A673 (cell line): ENCODE data around the gene AP2B1. TPM values are rescaled to one million over a fixed set of nuclear protein-coding genes. Genes with fewer than 3 reads are reported as not detected.
A peak's percentile ranks its signal among the peaks of the same experiment; 100 is the strongest.

ENCODE experiments used
- BruUV-seq: library from RNA; stranded (reverse); fragments of 400-500 nt; replicated peaks from 2 replicates; lab custom pipeline; 2021; lab: Mats Ljungman, UMichigan
- CTCF ChIA-PET: fragments of 300-600 bp; sonication (Branson Sonifier 250); formaldehyde crosslinking; loops from one replicate; lab custom pipeline; 2022; ENCODE audit warnings: antibody characterized with exemption; lab: Charles Lee
- POLR2A ChIA-PET: fragments of 300-600 bp; sonication (Branson Sonifier 250); formaldehyde crosslinking; loops from one replicate; lab custom pipeline; 2022; ENCODE audit warnings: antibody characterized with exemption; ENCODE audit not compliant: low non-redundant PET; lab: Charles Lee
- DNase-seq: peaks from one replicate; pipeline ENCODE4 v3.0.0-alpha.2; 2015; ENCODE audit warnings: low spot score
- H3K27ac ChIP-seq: fragments of 200-600 bp; sonication (generic); 2 replicates; pipeline ENCODE4 v1.5.1; 2016; ENCODE audit warnings: mixed run types, low read depth, mild to moderate bottlenecking, mixed read lengths, antibody characterized with exemption, low read length; ENCODE audit not compliant: poor library complexity, severe bottlenecking
- H3K27me3 ChIP-seq: fragments of 200-600 bp; sonication (generic); replicated peaks from 2 replicates; pipeline ENCODE4 v1.6.1; 2017; ENCODE audit warnings: mixed run types, low read depth, mild to moderate bottlenecking, mixed read lengths, antibody characterized with exemption, low read length; ENCODE audit not compliant: insufficient read depth, poor library complexity
- H3K36me3 ChIP-seq: fragments of 200-600 bp; sonication (generic); 2 replicates; pipeline ENCODE4 v1.6.1; 2016; ENCODE audit warnings: mixed run types, mild to moderate bottlenecking, mixed read lengths, antibody characterized with exemption, low read length; ENCODE audit not compliant: insufficient read depth, poor library complexity, severe bottlenecking
- H3K4me1 ChIP-seq: fragments of 200-600 bp; sonication (generic); 2 replicates; pipeline ENCODE4 v1.6.1; 2017; ENCODE audit warnings: mixed run types, mild to moderate bottlenecking, mixed read lengths, antibody characterized with exemption, low read length; ENCODE audit not compliant: insufficient read depth, poor library complexity, severe bottlenecking
- H3K4me3 ChIP-seq: fragments of 200-600 bp; sonication (generic); 2 replicates; pipeline ENCODE4 v1.5.1; 2016; ENCODE audit warnings: low read depth, mixed run types, mild to moderate bottlenecking, mixed read lengths, low read length; ENCODE audit not compliant: poor library complexity, severe bottlenecking
- H3K9me3 ChIP-seq: fragments of 200-600 bp; sonication (generic); 2 replicates; pipeline ENCODE4 v1.6.1; 2016; ENCODE audit warnings: mixed run types, low read depth, mild to moderate bottlenecking, mixed read lengths, antibody characterized with exemption, low read length; ENCODE audit not compliant: poor library complexity, severe bottlenecking
- CTCF ChIP-seq: fragments of 300-800, 200-600 bp; sonication (generic); conservative IDR thresholded peaks from 2 replicates; pipeline ENCODE4 v1.5.1; 2017; ENCODE audit warnings: low read depth, mild to moderate bottlenecking, antibody characterized with exemption, low read length, moderate library complexity, mixed read lengths
- EZH2 ChIP-seq: fragments of 200-600 bp; sonication (generic); IDR thresholded peaks from 2 replicates; pipeline ENCODE4 v1.6.1; 2017; ENCODE audit warnings: borderline replicate concordance, low read depth, mild to moderate bottlenecking, mixed read lengths, antibody characterized with exemption, low read length; ENCODE audit not compliant: poor library complexity, severe bottlenecking
- intact Hi-C: fragments of 100-400 bp; cut with micrococcal nuclease; formaldehyde crosslinking; loops from one replicate; pipeline ENCODE4 v1.10.0; 2022; ENCODE audit not compliant: unreplicated experiment
- total RNA-seq: library from RNA; stranded (reverse); gene quantifications from 2 replicates; pipeline ENCODE4 v1.2.3, GENCODE V29; 2021

The AP2B1 gene
- total RNA-seq, 1 experiment from 2014 or later, result 124 TPM

DNA sequence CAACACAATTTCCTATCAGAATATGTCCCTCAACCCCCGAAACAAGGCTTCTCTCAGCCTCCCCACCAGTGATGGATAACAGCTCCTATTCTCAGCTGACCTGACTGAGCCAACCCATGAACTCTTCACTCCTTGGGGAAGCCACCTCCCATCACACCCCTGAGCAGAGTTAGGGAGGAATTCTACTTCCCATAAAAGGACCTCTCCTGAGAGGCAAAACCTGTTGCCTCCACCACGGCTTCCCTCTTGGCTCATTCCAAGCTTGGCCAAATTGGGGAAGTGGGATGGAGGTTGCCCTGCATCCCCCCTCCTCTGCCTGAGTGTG, 138.6 kb downstream of the AP2B1 start:
- no peak for TF ChIP-seq EZH2
- TF ChIP-seq CTCF, result no peak
- ChIA-PET POLR2A (no interaction called here), CTCF (interaction anchor here (0.6 kb wide), 1 partner anchor 72 kb away, joined by 4 read pairs; no protein-coding TSS in a partner anchor)
- Histone ChIP-seq H3K4me3 (no peak overlapping the region), H3K27me3 (no peaks in the 10 kb centered on the region), H3K36me3 (peaks cover 4% of the 10 kb centered on the region), H3K4me1 (peaks cover 12% of the 10 kb centered on the region), H3K9me3 (no peaks in the 10 kb centered on the region), H3K27ac (no peak overlapping the region)
- intact Hi-C loops, result no loop called here
- BruUV-seq, result no TSS peak
- no peak for DNase-seq

GRCh38 chr17:35726127-35726952, 139.2 kb downstream of the AP2B1 start:
- no peak overlapping the region for H3K27ac ChIP-seq
- intact Hi-C loops, result no loop called here
- peak; percentile 76 for DNase-seq
- no peak overlapping the region for H3K4me3 ChIP-seq
- peaks cover 4% of the 10 kb centered on the region for H3K36me3 ChIP-seq
- peaks cover 12% of the 10 kb centered on the region for H3K4me1 ChIP-seq
- H3K27me3 ChIP-seq, result no peaks in the 10 kb centered on the region
- ChIA-PET CTCF (interaction anchor here (0.6 kb wide), 1 partner anchor 72 kb away, joined by 4 read pairs; no protein-coding TSS in a partner anchor), POLR2A (no interaction called here)
- no peak for TF ChIP-seq CTCF
- TF ChIP-seq EZH2, result no peak
- no peaks in the 10 kb centered on the region for H3K9me3 ChIP-seq
- no TSS peak for BruUV-seq

DNA sequence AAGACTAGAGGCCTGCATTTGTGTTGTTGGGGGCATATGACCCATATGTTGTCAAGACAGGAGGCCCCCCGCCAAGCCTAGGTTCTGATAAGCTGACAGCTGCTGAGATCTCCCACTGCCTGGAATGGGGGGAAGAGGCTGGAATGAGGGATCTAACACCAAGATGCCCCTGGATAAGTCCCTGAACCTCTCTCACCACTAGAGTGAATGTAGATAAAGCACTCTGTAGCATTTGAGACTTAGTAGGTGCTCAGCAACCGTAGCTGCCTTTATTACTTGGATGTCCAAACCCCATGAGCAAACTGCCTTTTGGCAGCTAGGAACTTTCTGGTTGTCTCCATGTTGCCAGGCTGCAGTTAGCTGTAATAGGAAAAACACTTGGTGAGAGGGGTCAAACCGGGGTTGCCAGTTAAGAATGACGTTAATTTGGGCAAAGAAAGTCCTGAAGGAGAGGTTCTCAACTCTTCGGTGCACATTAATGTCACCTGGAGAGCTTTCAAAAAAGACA, 139.9 kb downstream of the AP2B1 start:
- CTCF ChIA-PET, result no interaction called here
- TF ChIP-seq CTCF (no peak), EZH2 (no peak)

More for the DNA sequence above, 139.9 kb downstream of the AP2B1 start:
- no peak overlapping the region for H3K4me3 ChIP-seq
- no peaks in the 10 kb centered on the region for H3K9me3 ChIP-seq
- BruUV-seq, result no TSS peak
- POLR2A ChIA-PET, result no interaction called here
- DNase-seq, result no peak
- H3K4me1 ChIP-seq, result peaks cover 12% of the 10 kb centered on the region
- H3K36me3 ChIP-seq, result peaks cover 4% of the 10 kb centered on the region
- no peaks in the 10 kb centered on the region for H3K27me3 ChIP-seq
- intact Hi-C loops, result no loop called here
- H3K27ac ChIP-seq, result no peak overlapping the region
